Dedifferentiated amniotic fluid mesenchymal stem cell (primary cell): ENCODE data around the gene RNF114.
"Not testable (repeated sequence)": the region's sequence is repeated elsewhere in the genome, so short reads cannot be mapped to it uniquely, and the experiment has no call there.

ENCODE experiments used
- DNase-seq: peaks from one replicate; pipeline ENCODE4 v3.0.0-alpha.2; 2016; ENCODE audit errors: extremely low spot score

Gene RNF114

DNA sequence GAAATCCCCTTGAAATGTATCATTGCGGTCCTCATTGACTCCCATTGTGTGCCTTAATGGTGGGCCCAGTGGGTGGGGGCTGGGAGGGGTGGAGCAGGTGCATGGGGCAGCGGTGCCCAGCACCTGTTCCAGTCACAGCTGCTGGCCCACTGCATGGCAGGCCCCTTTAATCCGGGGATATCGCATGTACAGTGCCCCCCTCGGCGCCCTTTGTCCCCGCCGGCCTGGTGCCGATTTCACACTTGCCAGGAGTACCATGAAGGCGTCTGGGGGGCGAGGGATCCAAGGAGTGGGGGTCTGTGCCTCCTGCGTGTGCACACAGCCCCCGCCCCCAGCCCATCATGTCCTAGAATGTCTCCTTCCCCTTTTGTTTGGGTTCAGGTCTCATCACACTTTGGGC lies 49.4 kb downstream of the RNF114 start:
- no peak for DNase-seq

- DNase-seq: no peak
Measured at GRCh38 chr20:49986049-49986448, 49.9 kb downstream of the RNF114 start.

GRCh38 chr20:49987015-49987867 lies 51.0 kb downstream of the RNF114 start:
- DNase-seq: no peak

- no peak for DNase-seq
Measured at GRCh38 chr20:49987868-49988690, 51.9 kb downstream of the RNF114 start.

DNA sequence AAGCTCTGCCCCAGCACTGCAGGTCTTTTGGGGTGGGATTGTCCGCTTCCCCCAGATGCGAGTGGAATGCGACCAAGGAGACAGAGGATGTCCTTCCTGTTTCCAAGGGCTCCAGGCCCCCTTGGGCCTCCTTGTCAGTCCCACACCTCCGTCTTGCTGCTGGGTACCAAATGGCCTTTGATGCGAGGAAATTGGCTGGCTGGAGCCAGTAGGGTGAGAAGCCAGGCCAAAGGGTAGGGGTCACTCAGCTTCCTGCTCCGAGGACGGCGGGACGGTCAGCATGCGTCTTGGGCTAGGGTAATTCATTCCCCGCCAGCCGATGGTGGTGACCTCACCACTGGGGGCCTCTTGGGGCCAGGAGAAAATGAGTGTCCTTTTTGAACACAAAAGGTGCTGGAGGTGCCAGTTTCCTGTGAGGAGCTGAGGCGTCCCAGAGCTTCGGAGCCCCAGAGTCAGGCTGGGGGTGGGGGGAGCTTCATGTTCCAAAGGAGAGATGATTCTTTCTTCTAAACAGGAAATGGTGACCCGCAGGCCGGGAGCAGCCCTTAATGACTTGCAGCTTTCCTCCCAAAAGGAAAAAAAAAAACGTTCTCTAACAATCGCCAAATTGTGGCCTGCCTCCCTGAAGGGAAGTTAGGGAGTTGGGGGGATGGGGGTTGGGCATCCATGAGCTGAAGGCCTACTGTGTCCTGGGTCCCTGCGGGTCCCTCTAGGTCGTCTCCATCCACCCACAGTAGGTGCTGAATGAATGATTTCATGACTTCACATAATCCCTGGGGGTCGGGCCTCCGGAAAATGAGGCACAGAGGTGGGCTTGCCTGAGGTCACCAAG lies 53.3 kb downstream of the RNF114 start:
- peak; percentile 28 for DNase-seq

GRCh38 chr20:49990271-49990720 lies 54.1 kb downstream of the RNF114 start:
- no peak for DNase-seq

- DNase-seq: no peak
Measured at GRCh38 chr20:49993301-49993751, 57.1 kb downstream of the RNF114 start.

DNA sequence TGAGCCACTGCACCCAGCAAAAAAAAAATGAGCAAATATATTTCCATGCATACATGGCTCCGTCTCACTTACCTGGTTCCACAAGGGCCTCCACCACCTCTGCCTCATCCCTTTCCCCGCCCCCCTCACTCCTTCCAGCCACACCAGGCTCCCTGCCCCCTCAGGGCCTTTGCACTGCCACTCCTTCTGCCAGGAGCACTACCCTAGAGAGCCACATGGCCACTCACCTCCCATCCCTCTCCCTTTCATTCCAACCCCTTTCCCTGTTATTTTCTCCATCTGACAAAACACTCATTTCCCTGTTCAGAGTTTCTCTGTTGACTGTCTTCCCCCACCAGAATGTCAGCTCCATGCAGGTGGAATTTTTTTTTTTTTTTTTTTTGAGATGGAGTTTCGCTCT lies 59.4 kb downstream of the RNF114 start:
- DNase-seq: no peak

- DNase-seq: not testable (repeated sequence)
Measured at GRCh38 chr20:49998478-49999188, 62.4 kb downstream of the RNF114 start.

DNA sequence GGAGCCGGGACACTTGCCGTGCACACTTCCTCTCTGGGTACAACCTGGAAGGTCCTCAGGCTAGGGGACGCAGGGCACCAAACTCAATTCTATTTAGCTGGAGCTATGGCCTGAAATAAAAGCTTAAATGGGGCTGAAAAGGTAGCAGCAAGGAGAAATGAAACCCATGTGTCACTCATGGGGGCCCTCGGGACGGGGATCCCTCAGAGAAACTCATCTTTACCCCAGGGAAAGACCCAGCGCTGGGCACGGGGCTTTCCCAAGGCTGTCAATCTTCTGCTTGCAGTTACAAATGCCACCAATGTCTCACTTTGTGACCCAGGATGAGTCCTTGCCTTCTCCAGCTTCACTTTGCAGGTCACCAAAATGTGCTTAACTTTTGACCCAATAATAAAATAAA lies 63.1 kb downstream of the RNF114 start:
- no peak for DNase-seq

- DNase-seq: not testable (repeated sequence)
Measured at GRCh38 chr20:50000548-50001222, 64.5 kb downstream of the RNF114 start.

- no peak for DNase-seq
Measured at GRCh38 chr20:50001784-50002311, 65.7 kb downstream of the RNF114 start.

- DNase-seq: no peak
Measured at GRCh38 chr20:50003253-50003656, 67.1 kb downstream of the RNF114 start.
